AG09309 (cell line): ENCODE measurements around the gene PLB1.

Experiments
- DNase-seq: peaks from one replicate; pipeline ENCODE4 v3.0.0-alpha.2; 2010; ENCODE audit warnings: low read depth
- H3K4me3 ChIP-seq: 2 replicates; pipeline ENCODE4 v1.5.1; 2011; ENCODE audit warnings: mild to moderate bottlenecking, low read depth, low read length, moderate library complexity; ENCODE audit not compliant: control insufficient read depth
- TF ChIP-seq, protein P1 (sequence below): IDR thresholded peaks from 2 replicates; pipeline ENCODE4 v1.5.1; 2011; ENCODE audit warnings: mild to moderate bottlenecking, low read depth, low read length, inconsistent platforms; ENCODE audit not compliant: insufficient read depth, control insufficient read depth; ENCODE audit errors: missing control alignments

The PLB1 gene

DNA sequence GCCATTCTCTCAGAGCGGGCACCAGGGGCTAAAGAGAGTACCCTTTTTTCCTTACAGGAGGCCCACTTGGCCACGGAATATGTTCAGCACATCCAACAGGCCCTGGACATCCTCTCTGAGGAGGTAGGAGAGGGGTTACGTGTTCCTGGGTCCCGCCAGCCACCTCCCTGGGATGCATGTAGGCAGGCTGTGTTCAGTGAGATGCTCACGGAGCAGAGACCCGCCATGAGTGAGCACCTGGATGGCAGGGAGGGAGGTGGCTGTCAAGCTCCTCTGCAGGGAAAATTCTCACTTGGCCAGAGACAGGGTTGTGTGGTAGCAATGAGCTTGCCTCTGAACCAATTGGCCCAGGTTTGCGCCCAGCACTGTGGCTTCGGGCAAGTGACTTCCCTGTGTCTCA is 132.6 kb downstream of the PLB1 start:
- H3K4me3 ChIP-seq: no peak overlapping the region
- TF ChIP-seq, protein P1, sequence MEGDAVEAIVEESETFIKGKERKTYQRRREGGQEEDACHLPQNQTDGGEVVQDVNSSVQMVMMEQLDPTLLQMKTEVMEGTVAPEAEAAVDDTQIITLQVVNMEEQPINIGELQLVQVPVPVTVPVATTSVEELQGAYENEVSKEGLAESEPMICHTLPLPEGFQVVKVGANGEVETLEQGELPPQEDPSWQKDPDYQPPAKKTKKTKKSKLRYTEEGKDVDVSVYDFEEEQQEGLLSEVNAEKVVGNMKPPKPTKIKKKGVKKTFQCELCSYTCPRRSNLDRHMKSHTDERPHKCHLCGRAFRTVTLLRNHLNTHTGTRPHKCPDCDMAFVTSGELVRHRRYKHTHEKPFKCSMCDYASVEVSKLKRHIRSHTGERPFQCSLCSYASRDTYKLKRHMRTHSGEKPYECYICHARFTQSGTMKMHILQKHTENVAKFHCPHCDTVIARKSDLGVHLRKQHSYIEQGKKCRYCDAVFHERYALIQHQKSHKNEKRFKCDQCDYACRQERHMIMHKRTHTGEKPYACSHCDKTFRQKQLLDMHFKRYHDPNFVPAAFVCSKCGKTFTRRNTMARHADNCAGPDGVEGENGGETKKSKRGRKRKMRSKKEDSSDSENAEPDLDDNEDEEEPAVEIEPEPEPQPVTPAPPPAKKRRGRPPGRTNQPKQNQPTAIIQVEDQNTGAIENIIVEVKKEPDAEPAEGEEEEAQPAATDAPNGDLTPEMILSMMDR: no peak
- no peak for DNase-seq

DNA sequence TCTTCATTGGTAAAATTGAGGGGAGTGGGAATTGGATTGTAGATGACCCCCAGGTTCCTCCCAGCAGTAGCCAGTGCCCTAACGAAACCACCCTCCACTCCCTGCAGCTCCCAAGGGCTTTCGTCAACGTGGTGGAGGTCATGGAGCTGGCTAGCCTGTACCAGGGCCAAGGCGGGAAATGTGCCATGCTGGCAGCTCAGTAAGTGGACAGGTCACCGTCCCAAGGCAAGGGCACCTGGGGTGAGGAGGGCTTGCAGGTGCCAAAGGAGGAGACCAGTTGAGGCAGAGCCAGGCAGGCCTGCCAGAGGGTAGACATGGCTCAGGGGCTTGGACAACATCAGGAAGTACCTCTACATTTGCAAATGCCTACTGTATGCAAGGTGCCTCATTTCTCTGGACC is 133.1 kb downstream of the PLB1 start:
- H3K4me3 ChIP-seq: no peak overlapping the region
- no peak for DNase-seq
- TF ChIP-seq, protein P1: no peak

DNA sequence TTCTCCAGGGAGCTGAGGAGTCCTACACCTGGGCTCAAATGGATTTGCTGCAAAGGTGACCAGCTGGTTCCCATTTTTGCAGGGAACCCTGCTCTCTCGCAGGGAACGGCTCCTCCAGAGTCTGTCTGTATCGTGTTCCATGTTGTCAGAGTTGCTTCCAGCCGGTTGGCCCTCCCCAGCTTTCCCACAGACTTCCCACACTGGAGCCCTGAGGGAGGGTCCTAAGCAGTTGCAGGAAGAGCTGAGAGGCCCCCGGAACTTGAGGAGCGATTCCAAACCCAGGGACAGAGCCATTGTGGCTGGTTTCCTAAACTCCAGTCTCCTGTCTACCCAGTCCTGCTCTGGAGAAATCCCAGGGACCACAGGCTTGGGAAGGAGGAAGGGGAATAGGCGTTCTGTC is 134.1 kb downstream of the PLB1 start:
- DNase-seq: no peak
- no peak overlapping the region for H3K4me3 ChIP-seq
- TF ChIP-seq, protein P1: no peak

DNA sequence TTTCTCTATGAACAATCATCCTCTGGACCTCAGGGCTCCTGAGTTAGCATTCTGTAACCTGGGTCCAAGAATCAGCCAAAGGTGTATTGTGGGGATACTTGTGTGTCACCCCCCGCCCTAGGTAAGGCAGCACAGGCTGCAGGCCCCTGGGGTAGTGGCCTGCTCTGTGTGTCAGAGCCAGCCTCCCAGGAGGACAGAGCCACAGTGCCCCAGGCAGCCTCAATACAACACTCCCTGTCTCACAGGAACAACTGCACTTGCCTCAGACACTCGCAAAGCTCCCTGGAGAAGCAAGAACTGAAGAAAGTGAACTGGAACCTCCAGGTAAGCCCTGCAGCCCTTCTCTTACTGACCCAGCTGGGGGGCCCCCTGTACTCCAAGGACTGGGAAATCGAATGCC is 134.5 kb downstream of the PLB1 start:
- TF ChIP-seq, protein P1: no peak

DNA sequence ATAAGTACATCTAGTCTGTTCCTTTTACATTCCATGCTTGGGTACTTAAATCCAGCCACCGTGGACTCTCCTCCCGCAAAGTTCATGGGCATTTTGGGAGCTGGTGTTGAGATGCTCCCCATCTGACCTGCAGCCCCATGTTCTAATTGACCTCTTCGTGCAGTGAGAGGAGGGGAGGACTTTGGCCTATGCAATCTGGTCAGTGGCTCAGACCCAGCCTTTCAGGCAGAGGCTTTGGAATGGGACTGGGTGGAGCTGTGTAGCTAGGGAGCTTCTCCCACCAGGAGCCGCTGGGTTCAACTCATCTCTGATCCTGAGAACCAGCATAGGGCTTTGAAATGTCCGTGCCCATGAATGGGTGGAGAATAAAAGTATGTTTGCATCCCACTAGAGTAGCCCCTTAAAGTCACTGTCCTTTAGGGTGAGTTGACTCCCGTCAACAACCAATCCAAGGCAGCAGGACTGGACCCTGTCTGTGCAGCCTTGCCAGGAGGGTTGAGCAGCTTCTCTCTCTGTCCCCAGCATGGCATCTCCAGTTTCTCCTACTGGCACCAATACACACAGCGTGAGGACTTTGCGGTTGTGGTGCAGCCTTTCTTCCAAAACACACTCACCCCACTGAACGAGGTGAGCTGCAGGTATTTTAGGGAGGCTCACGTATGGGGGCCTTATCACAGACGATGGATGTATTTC is 135.8 kb downstream of the PLB1 start:
- TF ChIP-seq, protein P1: no peak
- DNase-seq: no peak
- H3K4me3 ChIP-seq: no peak overlapping the region

More for the DNA sequence above, 134.5 kb downstream of the PLB1 start:
- DNase-seq: no peak
- no peak overlapping the region for H3K4me3 ChIP-seq

DNA sequence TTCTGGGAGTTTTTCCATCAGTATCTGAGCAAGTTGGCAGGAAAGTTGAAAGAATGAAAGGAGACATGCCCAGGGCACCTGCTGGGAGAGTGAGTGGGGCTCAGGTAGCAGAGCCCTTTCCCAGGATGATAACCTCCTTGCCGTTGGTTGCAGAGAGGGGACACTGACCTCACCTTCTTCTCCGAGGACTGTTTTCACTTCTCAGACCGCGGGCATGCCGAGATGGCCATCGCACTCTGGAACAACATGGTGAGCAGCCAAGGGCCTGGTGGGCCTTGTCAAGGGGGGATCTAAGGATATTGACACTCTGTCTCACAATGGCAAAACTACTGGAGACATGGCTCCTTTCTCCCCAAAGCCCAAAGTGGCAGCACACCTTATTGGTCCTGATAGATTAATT is 136.9 kb downstream of the PLB1 start:
- DNase-seq: no peak
- TF ChIP-seq, protein P1: no peak
- no peak overlapping the region for H3K4me3 ChIP-seq
